Coronary artery (tissue), 2 donors: Measurements from ENCODE around the gene LYSET.

Experiments used
- DNase-seq: peaks from one replicate; pipeline ENCODE4 v3.0.0-alpha.2; 2017; ENCODE audit warnings: low spot score
- H3K27ac ChIP-seq, 2 donors: fragments of 200-600 bp; sonication (generic); one replicate each; pipeline ENCODE4 v1.5.1; 2016 to 2019
- H3K4me3 ChIP-seq: fragments of 200-600 bp; sonication (generic); 2 replicates; pipeline ENCODE4 v1.5.1; 2016; ENCODE audit warnings: mild to moderate bottlenecking, moderate library complexity
- TF ChIP-seq, protein P1 (sequence below): fragments of 200-600 bp; sonication (generic); IDR thresholded peaks from one replicate; pipeline ENCODE4 v1.5.1; 2019; ENCODE audit warnings: antibody characterized with exemption

The LYSET gene

GRCh38 chr14:93175492-93175891 lies 9.6 kb upstream of the LYSET start:
- no peak for DNase-seq
- H3K27ac ChIP-seq = no peak overlapping the region
- H3K4me3 ChIP-seq = no peak overlapping the region
- TF ChIP-seq, protein P1, sequence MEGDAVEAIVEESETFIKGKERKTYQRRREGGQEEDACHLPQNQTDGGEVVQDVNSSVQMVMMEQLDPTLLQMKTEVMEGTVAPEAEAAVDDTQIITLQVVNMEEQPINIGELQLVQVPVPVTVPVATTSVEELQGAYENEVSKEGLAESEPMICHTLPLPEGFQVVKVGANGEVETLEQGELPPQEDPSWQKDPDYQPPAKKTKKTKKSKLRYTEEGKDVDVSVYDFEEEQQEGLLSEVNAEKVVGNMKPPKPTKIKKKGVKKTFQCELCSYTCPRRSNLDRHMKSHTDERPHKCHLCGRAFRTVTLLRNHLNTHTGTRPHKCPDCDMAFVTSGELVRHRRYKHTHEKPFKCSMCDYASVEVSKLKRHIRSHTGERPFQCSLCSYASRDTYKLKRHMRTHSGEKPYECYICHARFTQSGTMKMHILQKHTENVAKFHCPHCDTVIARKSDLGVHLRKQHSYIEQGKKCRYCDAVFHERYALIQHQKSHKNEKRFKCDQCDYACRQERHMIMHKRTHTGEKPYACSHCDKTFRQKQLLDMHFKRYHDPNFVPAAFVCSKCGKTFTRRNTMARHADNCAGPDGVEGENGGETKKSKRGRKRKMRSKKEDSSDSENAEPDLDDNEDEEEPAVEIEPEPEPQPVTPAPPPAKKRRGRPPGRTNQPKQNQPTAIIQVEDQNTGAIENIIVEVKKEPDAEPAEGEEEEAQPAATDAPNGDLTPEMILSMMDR = no peak

DNA sequence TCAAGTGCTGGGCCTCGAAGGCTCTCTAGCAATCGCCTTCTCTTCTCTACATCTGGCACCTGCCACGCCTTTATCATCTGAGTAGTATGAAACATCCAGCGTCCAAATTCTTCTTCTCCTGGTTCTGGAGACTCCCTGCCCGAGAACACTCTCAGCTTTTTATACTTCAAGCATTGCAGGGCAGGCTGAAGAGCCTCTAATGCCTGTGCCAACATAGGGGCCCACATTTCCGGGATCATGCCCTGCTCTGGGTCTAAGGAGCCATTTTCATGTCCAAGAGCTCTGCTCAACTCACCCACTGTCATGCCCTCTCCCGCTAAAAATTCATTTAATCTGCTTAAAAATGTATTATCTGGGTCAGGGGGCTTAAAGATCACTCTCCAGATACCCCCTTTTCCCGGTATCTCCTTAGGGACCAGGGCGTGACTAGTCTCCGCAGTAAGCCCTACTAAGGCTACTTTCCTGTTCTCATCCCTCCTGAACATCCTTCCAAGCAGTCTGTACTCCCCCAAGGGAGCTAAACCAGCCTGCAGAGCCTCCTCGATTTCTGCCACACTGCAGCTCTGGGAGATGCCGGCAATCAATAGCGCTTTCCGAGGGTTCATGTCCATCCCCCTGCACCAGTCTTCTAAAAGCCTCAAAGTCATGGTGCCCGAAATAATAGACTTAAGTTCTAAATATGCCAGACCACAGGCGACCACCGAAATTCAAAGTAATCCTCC lies 1.4 kb upstream of the LYSET start:
- TF ChIP-seq, protein P1 = no peak
- H3K4me3 ChIP-seq = peak overlapping the region; percentile 81
- DNase-seq = no peak
- peak overlapping the region; percentile 81 to 91 for H3K27ac ChIP-seq

DNA sequence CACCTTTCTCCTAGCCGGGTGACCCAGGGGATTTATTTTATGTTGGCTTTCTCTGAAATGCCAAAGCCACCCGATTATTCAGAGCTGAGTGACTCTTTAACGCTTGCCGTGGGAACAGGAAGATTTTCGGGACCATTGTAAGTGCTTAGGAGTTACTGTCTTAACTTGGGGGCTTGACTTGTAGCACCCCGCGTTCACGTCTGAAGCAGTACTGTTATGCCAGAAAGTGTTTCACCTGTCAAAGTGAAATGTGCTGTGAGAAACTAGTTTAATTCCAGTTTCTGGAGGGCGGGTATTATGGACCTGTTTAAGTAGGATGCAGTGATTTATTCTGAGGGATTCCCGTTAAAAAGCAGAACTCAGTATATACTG lies 218 bp downstream of the LYSET start:
- DNase-seq = no peak
- H3K4me3 ChIP-seq = peak overlapping the region; percentile 81
- TF ChIP-seq, protein P1 = no peak

DNA sequence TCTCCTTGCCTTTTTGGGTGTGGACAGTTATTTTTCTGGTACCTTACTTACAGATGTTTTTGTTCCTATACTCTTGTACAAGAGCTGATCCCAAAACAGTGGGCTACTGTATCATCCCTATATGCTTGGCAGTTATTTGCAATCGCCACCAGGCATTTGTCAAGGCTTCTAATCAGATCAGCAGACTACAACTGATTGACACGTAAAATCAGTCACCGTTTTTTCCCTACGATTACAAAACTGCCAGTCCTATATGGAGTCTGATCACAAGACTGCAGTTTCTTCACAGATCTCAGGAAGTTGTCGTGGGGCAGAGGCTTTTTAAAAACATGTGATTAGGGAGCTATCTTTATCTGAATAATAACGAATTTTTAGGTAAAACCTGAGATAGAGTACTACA lies 1.3 kb downstream of the LYSET start:
- TF ChIP-seq, protein P1 = no peak
- no peak for DNase-seq
- no peak overlapping the region for H3K4me3 ChIP-seq
- H3K27ac ChIP-seq = peak overlapping the region in 1 of 2 donors; percentile 18

More for the DNA sequence above, 218 bp downstream of the LYSET start:
- H3K27ac ChIP-seq = peak overlapping the region; percentile 81 to 91

DNA sequence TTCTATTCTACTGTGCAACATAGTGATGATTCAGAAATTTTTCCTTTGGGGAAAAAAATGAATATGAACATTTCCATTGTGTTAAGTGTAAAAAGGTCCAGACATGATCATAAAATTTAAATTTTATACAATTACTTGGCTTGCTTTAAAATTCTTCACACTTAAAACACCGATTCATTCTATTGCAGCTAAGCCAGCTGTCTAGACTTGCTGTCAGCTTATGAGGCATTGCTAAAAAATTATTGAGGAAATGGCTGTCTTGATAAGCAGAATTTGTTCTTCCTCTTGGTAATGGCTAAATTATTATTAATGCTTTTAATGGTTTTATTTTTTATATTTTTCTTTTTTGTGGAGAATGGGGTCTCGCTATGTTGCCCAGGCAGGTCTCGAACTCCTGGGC lies 1.8 kb downstream of the LYSET start:
- Histone ChIP-seq H3K27ac (no peak overlapping the region), H3K4me3 (no peak overlapping the region)
- DNase-seq = no peak
- TF ChIP-seq, protein P1 = no peak

DNA sequence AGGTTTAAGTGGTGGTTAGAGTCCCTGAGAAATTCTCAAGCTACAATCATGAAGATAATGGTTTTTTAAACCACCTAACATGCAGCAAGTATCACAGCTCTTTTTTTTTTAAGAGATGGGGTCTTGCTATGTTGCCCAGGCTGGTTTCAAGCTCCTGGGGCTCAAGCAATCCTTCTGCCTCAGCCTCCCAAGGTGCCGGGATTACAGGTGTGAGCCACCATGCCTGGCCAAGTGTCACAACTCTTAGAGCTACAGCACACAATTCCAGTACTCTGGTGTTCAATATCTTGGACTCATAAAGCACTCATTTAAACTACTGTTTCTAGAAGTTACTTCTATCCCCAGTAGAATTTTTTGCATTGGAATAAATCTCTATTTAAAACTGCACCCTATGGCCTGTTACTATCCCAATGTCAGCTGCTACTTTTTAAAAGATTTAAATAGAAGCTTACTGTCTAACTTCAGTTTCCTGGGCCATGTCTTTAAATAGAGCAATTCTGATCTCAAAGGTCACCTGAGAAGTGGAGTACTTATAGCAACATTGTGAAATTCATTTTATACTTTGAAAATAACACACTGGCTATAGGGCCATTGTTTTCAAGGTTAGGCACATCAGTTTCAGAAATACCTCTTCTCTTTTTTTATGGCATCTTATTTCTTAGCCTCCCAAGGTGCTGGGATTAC lies 10.3 kb downstream of the LYSET start:
- no peak for DNase-seq
- Histone ChIP-seq H3K27ac (no peak overlapping the region), H3K4me3 (no peak overlapping the region)
- TF ChIP-seq, protein P1 = no peak

DNA sequence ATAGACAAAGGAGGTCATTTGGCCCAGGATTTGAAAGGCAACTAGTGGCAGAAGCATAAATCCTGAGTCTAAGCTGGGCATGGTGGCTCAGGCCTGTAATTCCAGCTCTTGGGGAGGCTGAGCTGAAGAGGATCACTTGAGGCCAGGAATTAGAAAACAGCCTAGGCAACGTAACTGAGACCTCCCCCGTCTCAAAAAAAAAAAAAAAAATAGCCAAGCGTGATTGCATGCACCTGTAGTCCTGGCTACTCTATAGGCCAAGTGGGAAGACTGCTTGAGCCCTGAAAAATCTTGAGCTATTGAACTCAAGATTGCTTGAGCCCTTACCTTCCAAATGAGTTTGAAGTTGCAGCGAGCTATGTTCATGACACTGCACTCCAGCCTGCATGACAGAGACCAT lies 13.9 kb downstream of the LYSET start:
- Histone ChIP-seq H3K27ac (no peak overlapping the region), H3K4me3 (no peak overlapping the region)
- TF ChIP-seq, protein P1 = no peak
- DNase-seq = no peak
